Measurements from ENCODE around the gene CACNG1. TPM values are rescaled to one million over a fixed set of nuclear protein-coding genes. Genes with fewer than 3 reads are reported as not detected.

CACNG1 gene
- total and polyA plus RNA-seq, 5 donors = not detected

- intact Hi-C loops (cut with DNase I) = no loop called here
- whole genome bisulfite sequencing = 59% methylated on average over 11 of the region's 11 CpGs
- no peaks in the 10 kb centered on the region for H3K4me1 ChIP-seq (ENCODE audit: control insufficient read depth, insufficient read depth, low read length)
Observed at GRCh38 chr17:67041941-67042899, 2.1 kb upstream of the CACNG1 start.

GRCh38 chr17:67043283-67043682 is 1.1 kb upstream of the CACNG1 start:
- ATAC-seq (no peak), DNase-seq (no peak)
- Histone ChIP-seq H3K4me3 (ENCODE audit: low read length) (no peak overlapping the region), H3K27me3 (ENCODE audit: control insufficient read depth, insufficient read depth) (no peaks in the 10 kb centered on the region), H3K9me3 (ENCODE audit: control insufficient read depth, low read length) (no peaks in the 10 kb centered on the region), H3K27ac (ENCODE audit: low read length) (no peak overlapping the region), H3K4me1 (ENCODE audit: control insufficient read depth, insufficient read depth, low read length) (no peaks in the 10 kb centered on the region)
- intact Hi-C loops (cut with DNase I) = no loop called here
- WGBS = 77% methylated on average over 12 of the region's 12 CpGs

More at GRCh38 chr17:67041941-67042899, 2.1 kb upstream of the CACNG1 start:
- no peaks in the 10 kb centered on the region for H3K9me3 ChIP-seq (ENCODE audit: control insufficient read depth, low read length)
- no peaks in the 10 kb centered on the region for H3K27me3 ChIP-seq (ENCODE audit: control insufficient read depth, insufficient read depth)
- no peak overlapping the region for H3K27ac ChIP-seq (ENCODE audit: low read length)
- ATAC-seq = no peak
- no peak overlapping the region for H3K4me3 ChIP-seq (ENCODE audit: low read length)
- no peak for DNase-seq

GRCh38 chr17:67044940-67045339 is 586 bp downstream of the CACNG1 start:
- Histone ChIP-seq H3K9me3 (ENCODE audit: control insufficient read depth, low read length) (no peaks in the 10 kb centered on the region), H3K4me1 (ENCODE audit: control insufficient read depth, insufficient read depth, low read length) (no peaks in the 10 kb centered on the region), H3K4me3 (ENCODE audit: low read length) (no peak overlapping the region), H3K27me3 (ENCODE audit: control insufficient read depth, insufficient read depth) (no peaks in the 10 kb centered on the region), H3K27ac (ENCODE audit: low read length) (no peak overlapping the region)
- ATAC-seq (peak in 1 of 2 donors; percentile 39), DNase-seq (no peak)
- WGBS = 71% methylated on average over 5 of the region's 5 CpGs
- intact Hi-C loops (cut with DNase I) = no loop called here

- no peak overlapping the region for H3K4me3 ChIP-seq (ENCODE audit: low read length)
- intact Hi-C loops (cut with DNase I) = no loop called here
- no peak overlapping the region for H3K27ac ChIP-seq (ENCODE audit: low read length)
- 75% methylated on average over 4 of the region's 4 CpGs for WGBS
- no peak for DNase-seq
- no peaks in the 10 kb centered on the region for H3K9me3 ChIP-seq (ENCODE audit: control insufficient read depth, low read length)
- H3K27me3 ChIP-seq (ENCODE audit: control insufficient read depth, insufficient read depth) = no peaks in the 10 kb centered on the region
- peak in 1 of 2 donors; percentile 16 for ATAC-seq
- no peaks in the 10 kb centered on the region for H3K4me1 ChIP-seq (ENCODE audit: control insufficient read depth, insufficient read depth, low read length)
Observed at GRCh38 chr17:67046398-67046797, 2.0 kb downstream of the CACNG1 start.

GRCh38 chr17:67047382-67047781 is 3.0 kb downstream of the CACNG1 start:
- intact Hi-C loops (cut with DNase I) = no loop called here
- Histone ChIP-seq H3K9me3 (ENCODE audit: control insufficient read depth, low read length) (no peaks in the 10 kb centered on the region), H3K27me3 (ENCODE audit: control insufficient read depth, insufficient read depth) (no peaks in the 10 kb centered on the region), H3K27ac (ENCODE audit: low read length) (no peak overlapping the region), H3K4me3 (ENCODE audit: low read length) (no peak overlapping the region), H3K4me1 (ENCODE audit: control insufficient read depth, insufficient read depth, low read length) (no peaks in the 10 kb centered on the region)
- ATAC-seq (no peak), DNase-seq (no peak)
- whole genome bisulfite sequencing = 62% methylated on average over 1 of the region's 1 CpG

- WGBS = 82% methylated on average over 5 of the region's 5 CpGs
- Histone ChIP-seq H3K4me3 (ENCODE audit: low read length) (no peak overlapping the region), H3K4me1 (ENCODE audit: control insufficient read depth, insufficient read depth, low read length) (no peaks in the 10 kb centered on the region), H3K27me3 (ENCODE audit: control insufficient read depth, insufficient read depth) (no peaks in the 10 kb centered on the region), H3K27ac (ENCODE audit: low read length) (no peak overlapping the region), H3K9me3 (ENCODE audit: control insufficient read depth, low read length) (no peaks in the 10 kb centered on the region)
- DNase-seq (no peak), ATAC-seq (no peak)
- intact Hi-C loops (cut with DNase I) = no loop called here
Observed at GRCh38 chr17:67049025-67049739, 4.8 kb downstream of the CACNG1 start.

- no peak overlapping the region for H3K4me3 ChIP-seq (ENCODE audit: low read length)
- H3K27me3 ChIP-seq (ENCODE audit: control insufficient read depth, insufficient read depth) = no peaks in the 10 kb centered on the region
- intact Hi-C loops (cut with DNase I) = no loop called here
- ATAC-seq (no peak), DNase-seq (no peak)
- 91% methylated on average over 1 of the region's 1 CpG for WGBS
- H3K9me3 ChIP-seq (ENCODE audit: control insufficient read depth, low read length) = no peaks in the 10 kb centered on the region
- H3K27ac ChIP-seq (ENCODE audit: low read length) = no peak overlapping the region
- H3K4me1 ChIP-seq (ENCODE audit: control insufficient read depth, insufficient read depth, low read length) = no peaks in the 10 kb centered on the region
Observed at GRCh38 chr17:67050066-67050465, 5.7 kb downstream of the CACNG1 start.

GRCh38 chr17:67050471-67051154 is 6.3 kb downstream of the CACNG1 start:
- Histone ChIP-seq H3K9me3 (ENCODE audit: control insufficient read depth, low read length) (no peaks in the 10 kb centered on the region), H3K4me3 (ENCODE audit: low read length) (no peak overlapping the region), H3K4me1 (ENCODE audit: control insufficient read depth, insufficient read depth, low read length) (no peaks in the 10 kb centered on the region), H3K27me3 (ENCODE audit: control insufficient read depth, insufficient read depth) (no peaks in the 10 kb centered on the region), H3K27ac (ENCODE audit: low read length) (no peak overlapping the region)
- intact Hi-C loops (cut with DNase I) = no loop called here
- 81% methylated on average over 6 of the region's 6 CpGs for WGBS
- ATAC-seq (no peak), DNase-seq (no peak)

- intact Hi-C loops (cut with DNase I) = no loop called here
- H3K9me3 ChIP-seq (ENCODE audit: control insufficient read depth, low read length) = no peaks in the 10 kb centered on the region
- DNase-seq (no peak), ATAC-seq (no peak)
- H3K4me3 ChIP-seq (ENCODE audit: low read length) = no peak overlapping the region
- no peak overlapping the region for H3K27ac ChIP-seq (ENCODE audit: low read length)
- H3K4me1 ChIP-seq (ENCODE audit: control insufficient read depth, insufficient read depth, low read length) = no peaks in the 10 kb centered on the region
- 80% methylated on average over 4 of the region's 4 CpGs for WGBS
- H3K27me3 ChIP-seq (ENCODE audit: control insufficient read depth, insufficient read depth) = no peaks in the 10 kb centered on the region
Observed at GRCh38 chr17:67051155-67051538, 6.8 kb downstream of the CACNG1 start.

GRCh38 chr17:67051837-67052236 is 7.5 kb downstream of the CACNG1 start:
- Histone ChIP-seq H3K27me3 (ENCODE audit: control insufficient read depth, insufficient read depth) (no peaks in the 10 kb centered on the region), H3K27ac (ENCODE audit: low read length) (no peak overlapping the region), H3K9me3 (ENCODE audit: control insufficient read depth, low read length) (no peaks in the 10 kb centered on the region), H3K4me1 (ENCODE audit: control insufficient read depth, insufficient read depth, low read length) (no peaks in the 10 kb centered on the region), H3K4me3 (ENCODE audit: low read length) (no peak overlapping the region)
- intact Hi-C loops (cut with DNase I) = no loop called here
- no peak for DNase-seq
- WGBS = 91% methylated on average over 5 of the region's 5 CpGs
- no peak for ATAC-seq
